HEK293 (cell line): ENCODE results near the gene SCPEP1.

ENCODE experiments used
- CTCF ChIA-PET: fragments of 350-600 bp; formaldehyde crosslinking; extraction: SDS; loops from one replicate; lab custom pipeline; 2021; ENCODE audit warnings: antibody characterized with exemption; lab: Yijun Ruan, JAX
- POLR2A ChIA-PET: fragments of 300-600 bp; formaldehyde crosslinking; extraction: SDS; loops from one replicate; lab custom pipeline; 2020; ENCODE audit warnings: antibody characterized with exemption, inconsistent platforms; lab: Yijun Ruan, JAX
- H3K27ac ChIP-seq: fragments of 200-500 bp; sonication (Bioruptor generic); 2 replicates; pipeline ENCODE4 v1.5.1; 2014; ENCODE audit warnings: low read depth, low read length, control low read depth, inconsistent platforms; ENCODE audit errors: extremely low read depth
- H3K36me3 ChIP-seq, 2 experiments: fragments of 200-500 bp in 1 of 2; sonication (Bioruptor generic) in 1 of 2; 1 replicate in 1 of 2; 2 replicates in 1 of 2; pipeline ENCODE4 v1.5.1; 2014 to 2017; ENCODE audit warnings: inconsistent platforms in 2 of 2, low read length in 2 of 2; ENCODE audit not compliant: control insufficient read depth in 2 of 2, insufficient read depth in 1 of 2
- H3K4me1 ChIP-seq: fragments of 200-500 bp; sonication (Bioruptor generic); 2 replicates; pipeline ENCODE4 v1.5.1; 2014; ENCODE audit warnings: mild to moderate bottlenecking, low read length, inconsistent platforms; ENCODE audit not compliant: control insufficient read depth, insufficient read depth
- H3K4me3 ChIP-seq: 2 replicates; pipeline ENCODE4 v1.5.1; 2011; ENCODE audit warnings: low read depth, mild to moderate bottlenecking, control low read depth, low read length, moderate library complexity
- H3K9me3 ChIP-seq: fragments of 200-500 bp; sonication (Bioruptor generic); 2 replicates; pipeline ENCODE4 v1.5.1; 2014; ENCODE audit warnings: low read depth, low read length, inconsistent platforms; ENCODE audit not compliant: control insufficient read depth, insufficient read depth
- BCL11A ChIP-seq: fragments of 450-650 bp; formaldehyde crosslinking; IDR thresholded peaks from 2 replicates; pipeline ENCODE4 v1.5.1; 2016; ENCODE audit warnings: low read depth, missing biosample characterization, missing genetic modification characterization
- GLI4 ChIP-seq: fragments of 450-650 bp; formaldehyde crosslinking; IDR thresholded peaks from 2 replicates; pipeline ENCODE4 v1.5.1; 2016; ENCODE audit warnings: missing biosample characterization, missing genetic modification characterization
- GLIS1 ChIP-seq: fragments of 450-650 bp; formaldehyde crosslinking; IDR thresholded peaks from 2 replicates; pipeline ENCODE4 v1.5.1; 2016; ENCODE audit warnings: missing biosample characterization, missing genetic modification characterization
- PRDM6 ChIP-seq: fragments of 450-650 bp; formaldehyde crosslinking; IDR thresholded peaks from 2 replicates; pipeline ENCODE4 v1.5.1; 2017; ENCODE audit warnings: missing biosample characterization, missing genetic modification characterization
- SCRT2 ChIP-seq: fragments of 450-650 bp; formaldehyde crosslinking; IDR thresholded peaks from 2 replicates; pipeline ENCODE4 v1.5.1; 2016; ENCODE audit warnings: missing biosample characterization, missing genetic modification characterization
- SP7 ChIP-seq: fragments of 450-650 bp; formaldehyde crosslinking; IDR thresholded peaks from 2 replicates; pipeline ENCODE4 v1.5.1; 2016; ENCODE audit warnings: missing biosample characterization, missing genetic modification characterization
- ZBTB1 ChIP-seq: fragments of 450-650 bp; formaldehyde crosslinking; IDR thresholded peaks from 2 replicates; pipeline ENCODE4 v1.5.1; 2016; ENCODE audit warnings: missing biosample characterization, missing genetic modification characterization
- ZFHX2 ChIP-seq: fragments of 450-650 bp; formaldehyde crosslinking; conservative IDR thresholded peaks from 2 replicates; pipeline ENCODE4 v1.5.1; 2016; ENCODE audit warnings: missing biosample characterization, missing genetic modification characterization
- ZFP69B ChIP-seq: fragments of 450-650 bp; formaldehyde crosslinking; IDR thresholded peaks from 2 replicates; pipeline ENCODE4 v1.5.1; 2016; ENCODE audit warnings: missing biosample characterization, missing genetic modification characterization
- ZNF148 ChIP-seq: fragments of 450-650 bp; formaldehyde crosslinking; IDR thresholded peaks from 2 replicates; pipeline ENCODE4 v1.5.0; 2017; ENCODE audit warnings: missing biosample characterization, missing genetic modification characterization, borderline replicate concordance
- ZNF23 ChIP-seq: fragments of 450-650 bp; formaldehyde crosslinking; IDR thresholded peaks from 2 replicates; pipeline ENCODE4 v1.5.1; 2016; ENCODE audit warnings: missing biosample characterization, missing genetic modification characterization, borderline replicate concordance
- ZNF510 ChIP-seq: fragments of 450-650 bp; formaldehyde crosslinking; IDR thresholded peaks from 2 replicates; pipeline ENCODE4 v1.5.1; 2018; ENCODE audit warnings: mild to moderate bottlenecking, missing genetic modification characterization, missing biosample characterization; ENCODE audit not compliant: insufficient replicate concordance
- ZNF514 ChIP-seq: fragments of 450-650 bp; formaldehyde crosslinking; IDR thresholded peaks from 2 replicates; pipeline ENCODE4 v1.5.1; 2016; ENCODE audit warnings: missing biosample characterization, missing genetic modification characterization
- ZNF549 ChIP-seq: fragments of 450-650 bp; IDR thresholded peaks from 2 replicates; pipeline ENCODE4 v1.5.1; 2018; ENCODE audit warnings: missing biosample characterization, missing genetic modification characterization, mild to moderate bottlenecking, inconsistent platforms, moderate library complexity
- ZNF585B ChIP-seq: fragments of 450-650 bp; formaldehyde crosslinking; IDR thresholded peaks from 2 replicates; pipeline ENCODE4 v1.5.1; 2016; ENCODE audit warnings: missing biosample characterization, missing genetic modification characterization
- ZNF776 ChIP-seq: fragments of 450-650 bp; formaldehyde crosslinking; IDR thresholded peaks from 2 replicates; pipeline ENCODE4 v1.5.0; 2017; ENCODE audit warnings: missing biosample characterization, missing genetic modification characterization, borderline replicate concordance
- TF ChIP-seq, protein P1 (sequence below): fragments of 450-650 bp; formaldehyde crosslinking; IDR thresholded peaks from 2 replicates; pipeline ENCODE4 v1.5.1; 2017; ENCODE audit warnings: missing biosample characterization, mild to moderate bottlenecking, missing genetic modification characterization, moderate library complexity
- TF ChIP-seq, protein P2 (sequence below): fragments of 450-650 bp; formaldehyde crosslinking; IDR thresholded peaks from 2 replicates; pipeline ENCODE4 v1.5.1; 2016; ENCODE audit warnings: missing biosample characterization, missing genetic modification characterization
- TF ChIP-seq, protein P3 (sequence below): fragments of 450-650 bp; formaldehyde crosslinking; IDR thresholded peaks from 2 replicates; pipeline ENCODE4 v1.5.1; 2017; ENCODE audit warnings: missing biosample characterization, missing genetic modification characterization

The SCPEP1 gene

DNA sequence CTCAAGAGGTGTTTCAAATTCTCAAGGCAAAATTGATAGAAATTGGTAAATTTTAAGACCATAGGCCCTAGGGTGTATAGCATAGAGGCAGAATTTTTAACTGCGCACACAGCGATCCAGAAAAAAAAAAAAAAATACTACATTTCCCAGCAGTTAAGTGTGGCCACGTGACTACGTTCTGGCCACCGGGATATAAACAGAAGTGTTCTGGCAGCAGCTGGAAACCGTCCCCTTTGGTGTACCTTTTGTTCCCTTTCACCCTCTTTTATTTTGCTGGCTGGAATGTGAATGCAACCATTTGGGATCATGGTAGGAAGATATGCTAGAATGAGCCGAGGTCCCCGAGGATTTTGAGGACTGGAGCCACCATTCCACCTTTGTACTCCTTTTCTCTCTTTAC, 54.4 kb downstream of the SCPEP1 start:
- ChIA-PET CTCF (interaction anchor here (1.2 kb wide), 1 partner anchor 88 kb away, joined by 3 read pairs; no protein-coding TSS in a partner anchor), POLR2A (interaction anchor here (0.7 kb wide), 1 partner anchor 43 kb away, joined by 5 read pairs; no protein-coding TSS in a partner anchor)
- H3K4me1 ChIP-seq: no peaks in the 10 kb centered on the region

GRCh38 chr17:57033296-57033695, 55.4 kb downstream of the SCPEP1 start:
- CTCF ChIA-PET: interaction anchor here (1.2 kb wide), 1 partner anchor 87 kb away, joined by 3 read pairs; no protein-coding TSS in a partner anchor
- TF ChIP-seq PRDM6 (tag by site-specific recombination): peak; percentile 79
- TF ChIP-seq ZNF514 (tag by site-specific recombination): no peak
- peak; percentile 41; the same call in 1 of the 2 replicates for TF ChIP-seq ZFP69B (tag by site-specific recombination)
- no peak for TF ChIP-seq BCL11A (tag by site-specific recombination)
- TF ChIP-seq, protein P1, sequence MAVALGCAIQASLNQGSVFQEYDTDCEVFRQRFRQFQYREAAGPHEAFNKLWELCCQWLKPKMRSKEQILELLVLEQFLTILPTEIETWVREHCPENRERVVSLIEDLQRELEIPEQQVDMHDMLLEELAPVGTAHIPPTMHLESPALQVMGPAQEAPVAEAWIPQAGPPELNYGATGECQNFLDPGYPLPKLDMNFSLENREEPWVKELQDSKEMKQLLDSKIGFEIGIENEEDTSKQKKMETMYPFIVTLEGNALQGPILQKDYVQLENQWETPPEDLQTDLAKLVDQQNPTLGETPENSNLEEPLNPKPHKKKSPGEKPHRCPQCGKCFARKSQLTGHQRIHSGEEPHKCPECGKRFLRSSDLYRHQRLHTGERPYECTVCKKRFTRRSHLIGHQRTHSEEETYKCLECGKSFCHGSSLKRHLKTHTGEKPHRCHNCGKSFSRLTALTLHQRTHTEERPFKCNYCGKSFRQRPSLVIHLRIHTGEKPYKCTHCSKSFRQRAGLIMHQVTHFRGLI: no peak
- no peak for TF ChIP-seq ZNF776 (tag by site-specific recombination)
- no peak for TF ChIP-seq SP7 (tag by site-specific recombination)
- no peak for TF ChIP-seq ZNF23 (tag by site-specific recombination)
- TF ChIP-seq, protein P2, sequence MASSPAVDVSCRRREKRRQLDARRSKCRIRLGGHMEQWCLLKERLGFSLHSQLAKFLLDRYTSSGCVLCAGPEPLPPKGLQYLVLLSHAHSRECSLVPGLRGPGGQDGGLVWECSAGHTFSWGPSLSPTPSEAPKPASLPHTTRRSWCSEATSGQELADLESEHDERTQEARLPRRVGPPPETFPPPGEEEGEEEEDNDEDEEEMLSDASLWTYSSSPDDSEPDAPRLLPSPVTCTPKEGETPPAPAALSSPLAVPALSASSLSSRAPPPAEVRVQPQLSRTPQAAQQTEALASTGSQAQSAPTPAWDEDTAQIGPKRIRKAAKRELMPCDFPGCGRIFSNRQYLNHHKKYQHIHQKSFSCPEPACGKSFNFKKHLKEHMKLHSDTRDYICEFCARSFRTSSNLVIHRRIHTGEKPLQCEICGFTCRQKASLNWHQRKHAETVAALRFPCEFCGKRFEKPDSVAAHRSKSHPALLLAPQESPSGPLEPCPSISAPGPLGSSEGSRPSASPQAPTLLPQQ: peak; percentile 94
- no peak for TF ChIP-seq ZNF510
- TF ChIP-seq ZNF148 (tag by site-specific recombination): no peak
- H3K9me3 ChIP-seq: no peaks in the 10 kb centered on the region
- no peaks in the 10 kb centered on the region for H3K36me3 ChIP-seq
- H3K4me1 ChIP-seq: no peaks in the 10 kb centered on the region
- POLR2A ChIA-PET: interaction anchor here (0.7 kb wide), 1 partner anchor 43 kb away, joined by 5 read pairs; no protein-coding TSS in a partner anchor
- H3K4me3 ChIP-seq: no peak overlapping the region
- no peak overlapping the region for H3K27ac ChIP-seq

More for the DNA sequence above, 54.4 kb downstream of the SCPEP1 start:
- TF ChIP-seq, protein P3, sequence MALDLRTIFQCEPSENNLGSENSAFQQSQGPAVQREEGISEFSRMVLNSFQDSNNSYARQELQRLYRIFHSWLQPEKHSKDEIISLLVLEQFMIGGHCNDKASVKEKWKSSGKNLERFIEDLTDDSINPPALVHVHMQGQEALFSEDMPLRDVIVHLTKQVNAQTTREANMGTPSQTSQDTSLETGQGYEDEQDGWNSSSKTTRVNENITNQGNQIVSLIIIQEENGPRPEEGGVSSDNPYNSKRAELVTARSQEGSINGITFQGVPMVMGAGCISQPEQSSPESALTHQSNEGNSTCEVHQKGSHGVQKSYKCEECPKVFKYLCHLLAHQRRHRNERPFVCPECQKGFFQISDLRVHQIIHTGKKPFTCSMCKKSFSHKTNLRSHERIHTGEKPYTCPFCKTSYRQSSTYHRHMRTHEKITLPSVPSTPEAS (tag by site-specific recombination): no peak
- no peak for TF ChIP-seq ZBTB1 (tag by site-specific recombination)
- no peak for TF ChIP-seq GLI4 (tag by site-specific recombination)
- TF ChIP-seq ZNF585B (tag by site-specific recombination): no peak
- TF ChIP-seq GLIS1: no peak
- no peak for TF ChIP-seq ZNF148 (tag by site-specific recombination)
- no peak for TF ChIP-seq ZFHX2 (tag by site-specific recombination)
- TF ChIP-seq SCRT2 (tag by site-specific recombination): no peak
- no peak for TF ChIP-seq ZNF549
- TF ChIP-seq, all 188 proteins: peak for 0
- H3K4me3 ChIP-seq: no peak overlapping the region
- no peak overlapping the region for H3K27ac ChIP-seq
- H3K36me3 ChIP-seq: no peaks in the 10 kb centered on the region
- H3K9me3 ChIP-seq: no peaks in the 10 kb centered on the region
